GM18870 (cell line): ENCODE data around the gene MMEL1.
A peak's percentile ranks its signal among the peaks of the same experiment; 100 is the strongest.
"Not testable (repeated sequence)": the region's sequence is repeated elsewhere in the genome, so short reads cannot be mapped to it uniquely, and the experiment has no call there.

Experiments
- ATAC-seq: cut with Tn5 transposase; IDR thresholded peaks from one replicate; pipeline ENCODE4 v1.9.1; 2021; ENCODE audit warnings: moderate library complexity; ENCODE audit not compliant: unreplicated experiment

Gene MMEL1

GRCh38 chr1:2580691-2581090 is 52.1 kb downstream of the MMEL1 start:
- ATAC-seq: no peak

GRCh38 chr1:2578758-2579118 is 54.1 kb downstream of the MMEL1 start:
- ATAC-seq: no peak

GRCh38 chr1:2577565-2578075 is 55.2 kb downstream of the MMEL1 start:
- ATAC-seq: peak; percentile 18

- no peak for ATAC-seq
These were observed 56.8 kb downstream of the MMEL1 start for GRCh38 chr1:2575801-2576663.

- ATAC-seq: no peak
These were observed 58.5 kb downstream of the MMEL1 start for GRCh38 chr1:2574350-2574749.

- no peak for ATAC-seq
These were observed 59.4 kb downstream of the MMEL1 start for GRCh38 chr1:2573250-2573920.

GRCh38 chr1:2571348-2571747 is 61.5 kb downstream of the MMEL1 start:
- ATAC-seq: no peak

- no peak for ATAC-seq
These were observed 62.5 kb downstream of the MMEL1 start for GRCh38 chr1:2570332-2570731.

GRCh38 chr1:2569703-2570102 is 63.1 kb downstream of the MMEL1 start:
- ATAC-seq: not testable (repeated sequence)

- no peak for ATAC-seq
These were observed 63.8 kb downstream of the MMEL1 start for GRCh38 chr1:2569060-2569459.

- ATAC-seq: not testable (repeated sequence)
These were observed 64.5 kb downstream of the MMEL1 start for GRCh38 chr1:2568187-2568816.

- no peak for ATAC-seq
These were observed 65.6 kb downstream of the MMEL1 start for GRCh38 chr1:2567083-2567679.

GRCh38 chr1:2566101-2567045 is 66.4 kb downstream of the MMEL1 start:
- ATAC-seq: no peak

GRCh38 chr1:2564815-2565374 is 67.9 kb downstream of the MMEL1 start:
- no peak for ATAC-seq

GRCh38 chr1:2564006-2564814 is 68.6 kb downstream of the MMEL1 start:
- no peak for ATAC-seq

GRCh38 chr1:2563205-2563604 is 69.6 kb downstream of the MMEL1 start:
- no peak for ATAC-seq

GRCh38 chr1:2561898-2562895 is 70.6 kb downstream of the MMEL1 start:
- no peak for ATAC-seq

GRCh38 chr1:2561446-2561845 is 71.4 kb downstream of the MMEL1 start:
- ATAC-seq: no peak
